ENCODE measurements around the gene RIMS4.

DNA sequence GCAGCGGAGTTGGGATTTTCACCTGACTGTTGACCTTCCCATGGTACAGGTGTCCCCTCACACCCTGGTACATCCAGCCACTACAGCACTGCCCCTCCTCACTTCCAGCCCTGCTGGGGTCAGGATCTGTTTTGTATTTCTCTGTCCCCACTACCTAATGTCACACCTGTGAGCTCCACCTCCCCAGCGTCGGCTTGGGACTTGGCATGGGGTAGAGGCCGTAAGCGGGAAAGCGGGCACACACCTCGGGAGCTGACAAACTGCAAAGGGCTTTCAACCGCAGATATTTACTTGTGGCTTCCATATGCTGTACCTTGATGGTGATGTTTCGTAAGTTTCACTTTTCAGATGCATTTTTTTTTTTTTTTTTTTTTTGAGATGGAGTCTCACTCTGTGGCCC, 100.5 kb downstream of the RIMS4 start:
- TF ChIP-seq, protein P1, sequence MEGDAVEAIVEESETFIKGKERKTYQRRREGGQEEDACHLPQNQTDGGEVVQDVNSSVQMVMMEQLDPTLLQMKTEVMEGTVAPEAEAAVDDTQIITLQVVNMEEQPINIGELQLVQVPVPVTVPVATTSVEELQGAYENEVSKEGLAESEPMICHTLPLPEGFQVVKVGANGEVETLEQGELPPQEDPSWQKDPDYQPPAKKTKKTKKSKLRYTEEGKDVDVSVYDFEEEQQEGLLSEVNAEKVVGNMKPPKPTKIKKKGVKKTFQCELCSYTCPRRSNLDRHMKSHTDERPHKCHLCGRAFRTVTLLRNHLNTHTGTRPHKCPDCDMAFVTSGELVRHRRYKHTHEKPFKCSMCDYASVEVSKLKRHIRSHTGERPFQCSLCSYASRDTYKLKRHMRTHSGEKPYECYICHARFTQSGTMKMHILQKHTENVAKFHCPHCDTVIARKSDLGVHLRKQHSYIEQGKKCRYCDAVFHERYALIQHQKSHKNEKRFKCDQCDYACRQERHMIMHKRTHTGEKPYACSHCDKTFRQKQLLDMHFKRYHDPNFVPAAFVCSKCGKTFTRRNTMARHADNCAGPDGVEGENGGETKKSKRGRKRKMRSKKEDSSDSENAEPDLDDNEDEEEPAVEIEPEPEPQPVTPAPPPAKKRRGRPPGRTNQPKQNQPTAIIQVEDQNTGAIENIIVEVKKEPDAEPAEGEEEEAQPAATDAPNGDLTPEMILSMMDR (IDR thresholded peaks at IDR 0.05), result no peak
- TF ChIP-seq POLR2A (IDR thresholded peaks at IDR 0.05), result no peak
